Small intestine (tissue), 7 donors: ENCODE data around the gene HELZ. TPM values are rescaled to one million over a fixed set of nuclear protein-coding genes. Genes with fewer than 3 reads are reported as not detected.
A peak's percentile ranks its signal among the peaks of the same experiment; 100 is the strongest.

Source experiments
- DNase-seq, 2 donors: peaks; one replicate each; pipeline versions ENCODE4 v3.0.0 to v3.0.0-alpha.2; 2013
- FAIRE-seq: peaks from 2 replicates; lab custom pipeline; 2012; peaks lifted over from hg19 to GRCh38; lab: Jason Lieb, UNC
- H3K27ac ChIP-seq, 3 donors: one replicate each; pipeline ENCODE4 v1.5.1; 2013; ENCODE audit warnings: low read length in 2 of 3, mild to moderate bottlenecking in 2 of 3, control low read depth in 1 of 3, inconsistent platforms in 1 of 3, low read depth in 1 of 3, moderate library complexity in 1 of 3
- H3K27me3 ChIP-seq, 3 donors: one replicate each; pipeline ENCODE4 v1.6.1; 2013; ENCODE audit warnings: low read length in 3 of 3, inconsistent platforms in 1 of 3; ENCODE audit not compliant: control insufficient read depth in 3 of 3, insufficient read depth in 3 of 3
- H3K36me3 ChIP-seq, 3 donors: one replicate each; pipeline ENCODE4 v1.6.1; 2013; ENCODE audit warnings: low read length in 3 of 3, inconsistent platforms in 1 of 3, low read depth in 1 of 3, mild to moderate bottlenecking in 1 of 3, moderate library complexity in 1 of 3; ENCODE audit not compliant: control insufficient read depth in 3 of 3, insufficient read depth in 2 of 3
- H3K4me1 ChIP-seq, 3 donors: one replicate each; pipeline ENCODE4 v1.6.1; 2013; ENCODE audit warnings: low read length in 2 of 3, inconsistent platforms in 1 of 3, low read depth in 1 of 3, mild to moderate bottlenecking in 1 of 3, moderate library complexity in 1 of 3; ENCODE audit not compliant: control insufficient read depth in 3 of 3, insufficient read depth in 2 of 3
- H3K4me3 ChIP-seq, 3 donors: one replicate each; pipeline ENCODE4 v1.5.1; 2013; ENCODE audit warnings: low read length in 3 of 3, control low read depth in 1 of 3, inconsistent platforms in 1 of 3, low read depth in 1 of 3, mild to moderate bottlenecking in 1 of 3, moderate library complexity in 1 of 3
- H3K9me3 ChIP-seq, 2 donors: one replicate each; pipeline ENCODE4 v1.6.1; 2013; ENCODE audit warnings: low read depth in 1 of 2, low read length in 1 of 2; ENCODE audit not compliant: control insufficient read depth in 2 of 2, insufficient read depth in 1 of 2
- WGBS, 3 donors: extraction: QIAGEN DNeasy Blood & Tissue Kit; methylation state at CpG; one replicate each; pipeline ENCODE4 v1.1.7; 2013; 5-methylcytosine and 5-hydroxymethylcytosine counted together
- polyA plus RNA-seq, 4 donors: library from polyadenylated mRNA; stranded (reverse) in 3 of 4; unstranded in 1 of 4; fragments of 200-250 nt in 3 of 4; fragments of 120-200 nt in 1 of 4; gene quantifications; one replicate each; pipeline versions ENCODE4 v1.2.1 to v1.2.3, GENCODE V29; 2013
- donor health status: healthy with polysubstance abuse.
- donor health status: control.
- donor health status: control.
- donor health status: Bipolar disorder and iron deficiency.
- donor health status: healthy.

The HELZ gene
- polyA plus RNA-seq, 4 donors: 2.7 to 27.3 (median 3.6) TPM

GRCh38 chr17:67181825-67182224, 63.2 kb downstream of the HELZ start:
- WGBS, 3 donors: 95 to 99% (median 96%) methylated on average over 3 of the region's 3 CpGs
- Histone ChIP-seq H3K27me3 (no peaks in the 10 kb centered on the region), H3K4me3 (no peak overlapping the region), H3K4me1 (no peaks in the 10 kb centered on the region), H3K9me3 (no peaks in the 10 kb centered on the region), H3K36me3 (peaks cover 0 to 14% (median 5%) of the 10 kb centered on the region in 3 donors), H3K27ac (no peak overlapping the region)
- DNase-seq (no peak), FAIRE-seq (no peak)

- WGBS, 3 donors: 87 to 92% (median 90%) methylated on average over 5 of the region's 5 CpGs
- Histone ChIP-seq H3K9me3 (no peaks in the 10 kb centered on the region), H3K27ac (no peak overlapping the region), H3K4me1 (no peaks in the 10 kb centered on the region), H3K27me3 (no peaks in the 10 kb centered on the region), H3K36me3 (peaks cover 3 to 20% (median 8%) of the 10 kb centered on the region in 3 donors), H3K4me3 (no peak overlapping the region)
- FAIRE-seq: no peak
- no peak for DNase-seq
Observed at GRCh38 chr17:67180275-67180674, 64.7 kb downstream of the HELZ start.

GRCh38 chr17:67178555-67178954, 66.4 kb downstream of the HELZ start:
- Histone ChIP-seq H3K27ac (no peak overlapping the region), H3K9me3 (no peaks in the 10 kb centered on the region), H3K27me3 (no peaks in the 10 kb centered on the region), H3K4me3 (no peak overlapping the region), H3K4me1 (no peaks in the 10 kb centered on the region), H3K36me3 (peaks cover 3 to 24% (median 8%) of the 10 kb centered on the region in 3 donors)
- 83 to 87% (median 86%) methylated on average over 4 of the region's 4 CpGs for WGBS, 3 donors
- DNase-seq (no peak), FAIRE-seq (no peak)

- H3K27me3 ChIP-seq: no peaks in the 10 kb centered on the region
- H3K4me1 ChIP-seq: no peaks in the 10 kb centered on the region
- DNase-seq (no peak), FAIRE-seq (no peak)
- no peaks in the 10 kb centered on the region for H3K9me3 ChIP-seq
- H3K4me3 ChIP-seq: no peak overlapping the region
- H3K27ac ChIP-seq: no peak overlapping the region
- peaks cover 3 to 26% (median 8%) of the 10 kb centered on the region in 3 donors for H3K36me3 ChIP-seq
Observed at GRCh38 chr17:67177732-67178131, 67.3 kb downstream of the HELZ start.

GRCh38 chr17:67174190-67174589, 70.8 kb downstream of the HELZ start:
- Histone ChIP-seq H3K36me3 (peaks cover 3 to 31% (median 8%) of the 10 kb centered on the region in 3 donors), H3K4me1 (peaks cover 0 to under 1% (median 0%) of the 10 kb centered on the region in 3 donors), H3K9me3 (no peaks in the 10 kb centered on the region), H3K4me3 (no peak overlapping the region), H3K27ac (no peak overlapping the region), H3K27me3 (no peaks in the 10 kb centered on the region)
- WGBS, 3 donors: 96 to 99% (median 98%) methylated on average over 5 of the region's 5 CpGs
- FAIRE-seq (no peak), DNase-seq (no peak)

- H3K36me3 ChIP-seq: peaks cover under 1 to 31% (median 3%) of the 10 kb centered on the region in 3 donors
- no peaks in the 10 kb centered on the region for H3K9me3 ChIP-seq
- H3K27me3 ChIP-seq: no peaks in the 10 kb centered on the region
- H3K4me3 ChIP-seq: no peak overlapping the region
- peaks cover 0 to 1% (median 0%) of the 10 kb centered on the region in 3 donors for H3K4me1 ChIP-seq
- FAIRE-seq (no peak), DNase-seq (no peak)
- H3K27ac ChIP-seq: no peak overlapping the region
- 86 to 97% (median 96%) methylated on average over 4 of the region's 4 CpGs for WGBS, 3 donors
Observed at GRCh38 chr17:67171560-67171959, 73.4 kb downstream of the HELZ start.

- no peak overlapping the region for H3K4me3 ChIP-seq
- DNase-seq: peak; percentile 25 to 77
- WGBS, 3 donors: 54 to 77% (median 58%) methylated on average over 4 of the region's 4 CpGs
- no peaks in the 10 kb centered on the region for H3K27me3 ChIP-seq
- no peaks in the 10 kb centered on the region for H3K9me3 ChIP-seq
- H3K36me3 ChIP-seq: peaks cover 2 to 28% (median 5%) of the 10 kb centered on the region in 3 donors
- peaks cover 0 to 1% (median 0%) of the 10 kb centered on the region in 3 donors for H3K4me1 ChIP-seq
- no peak for FAIRE-seq
- H3K27ac ChIP-seq: no peak overlapping the region
Observed at GRCh38 chr17:67168496-67168895, 76.5 kb downstream of the HELZ start.

GRCh38 chr17:67165201-67165600, 79.8 kb downstream of the HELZ start:
- no peak for DNase-seq
- H3K27me3 ChIP-seq: no peaks in the 10 kb centered on the region
- H3K4me3 ChIP-seq: no peak overlapping the region
- FAIRE-seq: no peak
- no peaks in the 10 kb centered on the region for H3K9me3 ChIP-seq
- peaks cover 2 to 20% (median 10%) of the 10 kb centered on the region in 3 donors for H3K36me3 ChIP-seq
- H3K27ac ChIP-seq: no peak overlapping the region
- peaks cover 0 to 1% (median 0%) of the 10 kb centered on the region in 3 donors for H3K4me1 ChIP-seq
- WGBS, 3 donors: 78 to 96% (median 94%) methylated on average over 6 of the region's 6 CpGs

GRCh38 chr17:67164302-67164701, 80.7 kb downstream of the HELZ start:
- no peaks in the 10 kb centered on the region for H3K27me3 ChIP-seq

More at GRCh38 chr17:67164302-67164701, 80.7 kb downstream of the HELZ start:
- no peak for DNase-seq
- WGBS, 3 donors: 82 to 97% (median 88%) methylated on average over 2 of the region's 2 CpGs
- H3K27ac ChIP-seq: no peak overlapping the region
- no peaks in the 10 kb centered on the region for H3K9me3 ChIP-seq
- no peak overlapping the region for H3K4me3 ChIP-seq
- H3K4me1 ChIP-seq: peaks cover 0 to 1% (median 0%) of the 10 kb centered on the region in 3 donors
- H3K36me3 ChIP-seq: peaks cover 2 to 16% (median 10%) of the 10 kb centered on the region in 3 donors
- FAIRE-seq: no peak
